AG10803 (cell line): Measurements from ENCODE around the gene TMEM253.
A peak's percentile ranks its signal among the peaks of the same experiment; 100 is the strongest.

Experiments used
- DNase-seq: peaks from one replicate; pipeline ENCODE4 v3.0.0; 2010; ENCODE audit warnings: low read depth
- H3K4me3 ChIP-seq: 2 replicates; pipeline ENCODE4 v1.5.1; 2011; ENCODE audit warnings: mild to moderate bottlenecking, low read length, control low read depth
- TF ChIP-seq, protein P1 (sequence below): conservative IDR thresholded peaks from 2 replicates; pipeline ENCODE4 v1.5.1; 2011; ENCODE audit warnings: mild to moderate bottlenecking, low read length, control low read depth, inconsistent platforms

Gene TMEM253

DNA sequence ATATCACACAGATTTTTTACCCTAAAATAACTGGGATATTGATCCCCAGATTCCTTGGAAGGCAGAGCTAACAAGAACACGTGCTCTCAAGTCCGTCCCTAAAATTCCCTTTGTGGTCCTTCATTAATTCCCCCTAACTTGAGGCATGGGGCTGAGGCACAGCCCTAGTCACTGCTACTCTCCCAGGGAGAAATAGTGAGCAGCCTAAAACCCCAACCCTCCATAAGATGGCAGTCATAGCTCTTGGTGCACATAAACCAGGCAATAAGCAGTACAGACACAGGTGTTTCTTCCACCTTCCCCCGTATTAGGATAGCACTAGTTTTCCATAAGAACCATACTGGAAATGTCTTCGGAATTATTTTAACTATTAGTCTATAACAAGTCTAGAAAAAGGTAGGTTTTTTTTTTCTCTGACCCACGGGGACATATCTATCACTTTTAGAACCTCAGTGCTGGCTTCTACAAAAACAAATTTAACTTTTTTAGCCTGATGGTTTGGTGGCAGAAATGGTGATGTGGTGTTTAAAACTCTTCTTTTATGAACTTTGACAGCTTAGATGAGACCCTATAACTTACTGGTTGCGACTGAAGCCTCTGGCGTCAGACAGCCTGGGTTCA, 33.9 kb upstream of the TMEM253 start:
- DNase-seq: no peak

GRCh38 chr14:21068521-21069387, 32.1 kb upstream of the TMEM253 start:
- DNase-seq: peak; percentile 48
- TF ChIP-seq, protein P1, sequence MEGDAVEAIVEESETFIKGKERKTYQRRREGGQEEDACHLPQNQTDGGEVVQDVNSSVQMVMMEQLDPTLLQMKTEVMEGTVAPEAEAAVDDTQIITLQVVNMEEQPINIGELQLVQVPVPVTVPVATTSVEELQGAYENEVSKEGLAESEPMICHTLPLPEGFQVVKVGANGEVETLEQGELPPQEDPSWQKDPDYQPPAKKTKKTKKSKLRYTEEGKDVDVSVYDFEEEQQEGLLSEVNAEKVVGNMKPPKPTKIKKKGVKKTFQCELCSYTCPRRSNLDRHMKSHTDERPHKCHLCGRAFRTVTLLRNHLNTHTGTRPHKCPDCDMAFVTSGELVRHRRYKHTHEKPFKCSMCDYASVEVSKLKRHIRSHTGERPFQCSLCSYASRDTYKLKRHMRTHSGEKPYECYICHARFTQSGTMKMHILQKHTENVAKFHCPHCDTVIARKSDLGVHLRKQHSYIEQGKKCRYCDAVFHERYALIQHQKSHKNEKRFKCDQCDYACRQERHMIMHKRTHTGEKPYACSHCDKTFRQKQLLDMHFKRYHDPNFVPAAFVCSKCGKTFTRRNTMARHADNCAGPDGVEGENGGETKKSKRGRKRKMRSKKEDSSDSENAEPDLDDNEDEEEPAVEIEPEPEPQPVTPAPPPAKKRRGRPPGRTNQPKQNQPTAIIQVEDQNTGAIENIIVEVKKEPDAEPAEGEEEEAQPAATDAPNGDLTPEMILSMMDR: peak; percentile 74
- H3K4me3 ChIP-seq: peak overlapping the region; percentile 72

More for the DNA sequence above, 33.9 kb upstream of the TMEM253 start:
- no peak overlapping the region for H3K4me3 ChIP-seq
- TF ChIP-seq, protein P1: peak; percentile 33; the same call in 1 of the 2 replicates

GRCh38 chr14:21069388-21070082, 31.3 kb upstream of the TMEM253 start:
- DNase-seq: peak; percentile 37
- H3K4me3 ChIP-seq: peak overlapping the region; percentile 72
- TF ChIP-seq, protein P1: no peak

GRCh38 chr14:21070083-21070609, 30.7 kb upstream of the TMEM253 start, which contains the start of gene ARHGEF40:
Gene ARHGEF40 (plus strand): TSS chr14:21070304. CDS start chr14:21070397, 93 bp downstream.
- peak; percentile 56 for DNase-seq
- TF ChIP-seq, protein P1: no peak
- peak within 1 kb of the TSS; percentile 72 for H3K4me3 ChIP-seq

GRCh38 chr14:21070610-21071224, 30.1 kb upstream of the TMEM253 start:
- TF ChIP-seq, protein P1: no peak
- peak overlapping the region; percentile 72 for H3K4me3 ChIP-seq
- DNase-seq: peak; percentile 40

DNA sequence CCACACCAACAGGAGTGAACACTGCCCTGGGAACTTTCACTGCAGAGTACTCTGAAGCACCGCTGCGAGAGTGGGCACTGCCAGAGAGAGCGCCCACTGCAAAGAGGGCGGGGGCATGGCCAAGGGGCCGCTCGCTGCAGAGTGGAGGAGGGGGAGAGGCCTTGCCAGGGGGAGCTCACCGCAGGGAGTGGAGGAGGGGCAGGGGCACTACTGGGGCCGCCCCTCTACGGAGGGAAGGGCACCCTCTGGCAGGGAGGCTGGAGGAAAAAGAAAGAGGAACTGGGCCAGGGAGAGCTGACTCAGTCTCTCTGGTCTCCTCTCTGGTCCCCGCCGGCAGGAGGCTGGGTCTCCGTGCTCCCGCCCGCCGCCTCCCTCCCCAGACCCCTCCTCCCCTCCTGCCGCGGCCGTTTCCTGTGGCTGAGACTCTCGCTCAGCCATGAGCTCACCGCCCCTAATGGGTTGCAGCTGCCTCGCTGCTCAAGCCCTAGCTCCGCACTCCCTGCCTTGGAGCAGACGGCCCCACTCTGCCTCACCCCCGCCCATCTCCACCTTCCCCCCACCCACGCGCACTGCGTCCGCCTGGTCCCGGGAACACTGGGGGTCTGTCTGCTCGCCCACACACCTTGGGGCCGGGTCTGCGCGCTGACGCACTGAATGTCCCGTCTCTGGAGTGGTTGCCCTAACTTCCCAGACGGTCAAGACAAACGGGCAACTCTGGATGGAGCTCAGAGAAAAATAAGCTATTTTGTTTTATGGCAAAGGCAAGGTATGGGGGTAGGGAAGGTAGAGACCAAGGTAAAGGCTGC, 29.4 kb upstream of the TMEM253 start:
- TF ChIP-seq, protein P1: no peak; the same call in 1 of the 2 replicates
- peak; percentile 96 for DNase-seq
- peak overlapping the region; percentile 72 for H3K4me3 ChIP-seq
